NCI-H2107 treated with DMSO at 0.1 percent for 48 hours (cell line): ENCODE data around the gene CD209.
"Not testable (repeated sequence)": the region's sequence is repeated elsewhere in the genome, so short reads cannot be mapped to it uniquely, and the experiment has no call there.

Experiments used
- DNase-seq: peaks from one replicate; lab custom pipeline; 2025; ENCODE audit not compliant: unreplicated experiment; lab: John Stamatoyannopoulos, UW

The CD209 gene

GRCh38 chr19:7769171-7769570 lies 21.8 kb upstream of the CD209 start:
- DNase-seq: no peak

DNA sequence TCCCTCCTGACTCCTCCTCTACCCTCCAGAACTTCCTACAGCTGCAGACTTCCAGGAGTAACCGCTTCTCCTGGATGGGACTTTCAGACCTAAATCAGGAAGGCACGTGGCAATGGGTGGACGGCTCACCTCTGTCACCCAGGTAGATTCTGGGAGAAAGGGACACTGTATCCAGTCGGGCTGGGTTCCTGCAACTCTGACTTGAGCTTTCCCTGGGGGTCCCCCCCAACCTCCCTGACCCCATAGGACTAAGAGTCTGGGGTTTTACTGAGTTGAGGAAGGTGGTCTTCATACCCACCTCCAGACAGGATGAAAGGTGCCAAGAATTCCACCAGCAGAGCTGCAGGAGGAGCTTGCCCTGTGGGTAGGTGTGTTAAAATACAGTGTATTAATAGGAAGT lies 20.2 kb upstream of the CD209 start:
- DNase-seq: no peak

DNA sequence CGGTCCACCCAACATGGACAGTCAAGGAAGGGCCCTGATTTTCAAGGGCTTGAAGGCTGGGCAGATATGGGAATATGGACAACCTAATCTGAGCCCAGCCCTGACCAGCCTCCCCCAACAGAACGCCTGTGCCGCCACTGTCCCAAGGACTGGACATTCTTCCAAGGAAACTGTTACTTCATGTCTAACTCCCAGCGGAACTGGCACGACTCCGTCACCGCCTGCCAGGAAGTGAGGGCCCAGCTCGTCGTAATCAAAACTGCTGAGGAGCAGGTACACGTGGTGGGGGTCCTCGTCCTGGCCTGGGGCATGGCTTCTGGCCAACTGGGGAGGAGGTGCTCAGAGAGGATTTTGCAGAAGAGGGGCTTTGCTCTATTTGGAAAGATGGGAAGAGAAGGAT lies 19.2 kb upstream of the CD209 start:
- no peak for DNase-seq

- DNase-seq: not testable (repeated sequence)
Observed at GRCh38 chr19:7765043-7765442, 17.7 kb upstream of the CD209 start.

DNA sequence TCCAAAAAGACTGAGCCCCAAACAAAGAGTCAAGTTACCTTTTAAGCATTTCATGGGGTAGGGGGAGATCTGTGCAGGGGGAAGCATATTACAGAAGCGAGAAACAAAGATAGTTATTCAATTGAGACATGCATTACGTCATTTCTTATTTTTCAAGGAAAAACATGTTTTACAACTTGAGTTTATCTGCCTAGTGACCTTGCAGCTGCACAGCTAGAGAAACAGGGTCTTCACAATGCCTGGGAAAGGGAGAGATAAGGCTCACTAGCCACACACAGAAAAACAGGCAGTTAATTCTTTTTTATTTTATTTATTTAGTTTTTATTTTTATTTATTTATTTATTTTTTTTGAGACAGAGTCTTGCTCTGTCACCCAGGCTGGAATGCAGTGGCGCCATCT lies 16.8 kb upstream of the CD209 start:
- DNase-seq: not testable (repeated sequence)

DNA sequence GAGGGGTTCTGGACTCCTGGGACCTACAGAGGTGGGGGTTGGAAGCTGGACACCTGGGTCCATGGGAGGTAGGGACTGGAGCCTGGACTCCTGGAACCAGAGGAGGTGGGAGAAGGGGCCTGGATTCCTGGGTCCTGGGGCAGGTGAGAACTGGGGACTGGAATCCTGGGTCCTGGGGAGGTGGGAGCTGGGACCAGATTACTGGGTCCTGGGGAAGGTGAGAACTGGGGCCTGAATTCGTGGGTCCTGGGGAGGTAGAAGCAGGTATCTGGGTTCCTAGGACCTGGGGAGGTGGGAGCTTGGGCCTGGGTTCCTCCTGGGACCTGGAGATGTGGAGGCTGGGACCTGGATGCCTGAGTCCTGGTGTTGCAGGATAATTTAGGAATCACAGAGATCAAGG lies 16.4 kb upstream of the CD209 start:
- no peak for DNase-seq

DNA sequence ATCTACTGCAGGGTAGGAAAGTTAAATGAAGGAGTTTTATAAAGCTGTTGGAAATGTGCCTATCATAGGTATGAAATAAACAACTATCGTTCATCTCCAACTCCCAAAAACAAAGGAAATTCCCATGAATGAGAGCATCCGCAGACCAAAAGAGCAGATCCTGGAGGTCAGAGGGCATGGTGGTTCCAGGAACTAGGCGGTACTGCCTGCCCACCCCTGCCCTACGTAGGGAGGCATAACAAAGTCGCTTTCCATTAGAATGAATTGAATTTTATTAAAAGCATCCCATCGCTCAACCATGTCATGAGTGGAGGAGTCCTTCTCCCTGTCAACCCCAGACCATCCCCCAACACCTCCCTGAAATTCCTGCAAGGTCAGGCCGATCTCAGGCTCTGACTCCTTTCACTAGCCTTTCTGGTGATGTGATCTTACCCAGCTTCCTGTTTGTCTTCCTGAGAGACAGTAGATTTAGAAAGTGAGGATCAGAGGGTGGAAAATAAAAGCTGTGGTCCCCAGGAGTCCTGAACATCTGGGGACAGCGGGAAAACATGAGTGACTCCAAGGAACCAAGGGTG lies 15.5 kb upstream of the CD209 start, which contains the start of gene CLEC4M:
CLEC4M (plus strand) TSS at position 525 of the 575 bp plus-strand sequence; CDS start at position 549, 24 bp downstream.
- DNase-seq: no peak

DNA sequence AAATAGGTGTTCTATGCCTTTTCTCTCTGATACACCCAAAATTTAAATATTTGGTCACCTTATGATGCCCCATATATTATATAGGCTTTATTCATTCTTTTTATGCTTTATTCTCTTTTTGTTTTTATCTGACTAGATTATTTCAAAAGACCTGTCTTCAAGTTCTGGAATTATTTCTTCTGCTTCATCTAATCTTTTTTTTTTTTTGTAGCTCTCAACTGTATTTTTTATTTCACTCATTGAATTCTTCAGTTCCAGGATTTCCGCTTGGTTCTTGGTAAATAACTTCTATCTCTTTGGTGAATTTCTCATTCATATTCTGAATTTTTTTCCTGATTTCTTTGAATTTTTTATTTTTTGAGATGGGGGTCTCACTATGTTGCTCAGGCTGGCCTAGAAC lies 11.8 kb upstream of the CD209 start:
- no peak for DNase-seq

DNA sequence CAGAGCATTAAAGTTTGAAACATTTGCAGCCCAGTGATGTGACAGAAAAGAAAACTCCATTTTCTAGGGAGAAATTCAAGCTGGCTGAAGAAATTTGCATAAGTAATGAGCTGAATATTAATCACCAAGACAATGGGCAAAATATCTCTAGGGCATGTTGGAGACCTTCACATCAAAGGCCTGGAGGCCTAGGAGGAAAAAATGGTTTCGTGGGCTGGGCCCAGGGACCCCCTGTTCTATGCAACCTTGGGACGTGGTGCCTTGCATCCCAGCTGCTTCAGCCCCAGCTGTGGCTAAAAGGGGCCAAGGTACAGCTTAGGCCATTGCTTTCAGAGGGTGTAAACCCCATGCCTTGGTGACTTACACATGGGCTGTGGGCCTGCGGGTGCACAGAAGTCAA lies 10.0 kb upstream of the CD209 start:
- DNase-seq: no peak

- no peak for DNase-seq
Observed at GRCh38 chr19:7756258-7756657, 8.9 kb upstream of the CD209 start.

GRCh38 chr19:7751157-7751783 lies 3.9 kb upstream of the CD209 start:
- DNase-seq: no peak

DNA sequence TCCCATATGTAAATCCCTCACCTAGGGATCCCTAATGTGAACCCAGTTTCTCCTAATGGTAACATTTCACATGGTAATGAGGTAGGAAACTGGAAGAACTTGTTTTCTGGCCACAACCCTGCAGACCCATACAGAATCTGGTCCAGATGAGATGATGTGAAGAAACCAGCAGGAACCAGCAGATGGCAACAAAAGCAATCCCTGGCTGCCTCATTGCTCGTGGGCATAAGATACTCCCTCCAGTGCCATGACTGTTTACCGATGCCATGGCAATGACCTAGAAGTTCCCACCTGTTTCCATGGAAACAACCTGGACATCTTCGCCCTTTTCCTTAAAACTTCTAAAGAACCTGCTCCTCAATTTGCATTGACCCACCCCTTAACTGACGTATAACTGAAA lies 1.4 kb upstream of the CD209 start:
- DNase-seq: no peak

DNA sequence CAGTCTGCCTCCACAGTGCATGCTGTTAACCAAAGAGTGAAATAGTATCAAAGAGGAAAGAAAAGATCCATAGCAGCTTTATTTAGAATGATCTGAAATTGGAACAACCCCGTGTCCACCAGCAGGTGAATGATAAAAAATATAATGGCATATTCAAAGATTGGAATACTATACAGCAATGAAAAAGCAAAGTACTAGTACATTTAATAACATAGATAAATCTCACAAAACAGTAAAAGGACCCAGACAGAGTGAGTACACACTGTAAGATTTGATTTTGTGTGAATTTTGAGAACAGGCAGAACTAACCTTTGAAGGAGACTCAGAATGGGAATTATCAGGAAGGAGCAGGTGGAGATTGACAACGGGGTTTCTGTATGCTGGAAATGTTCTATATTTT lies 837 bp upstream of the CD209 start:
- DNase-seq: no peak

DNA sequence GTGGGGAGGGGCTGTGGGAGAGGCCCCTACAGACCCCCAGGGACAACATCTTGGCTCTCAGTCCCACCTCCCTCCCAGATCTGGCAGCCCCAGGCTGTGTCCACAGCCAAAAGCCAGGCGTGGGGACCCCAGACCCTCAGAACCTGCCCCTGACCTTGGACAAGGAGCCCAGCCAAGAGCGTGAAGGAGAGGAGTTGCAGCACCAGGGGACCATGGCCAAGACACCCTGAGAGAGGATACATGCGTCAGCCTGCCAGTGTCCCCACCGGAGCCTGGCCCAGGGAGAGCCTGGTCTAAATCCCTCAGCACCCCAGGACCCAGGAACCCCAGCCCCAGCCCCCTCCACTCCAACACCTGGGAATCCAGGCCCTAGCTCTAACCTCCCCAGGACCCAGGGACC lies 1.0 kb downstream of the CD209 start:
- not testable (repeated sequence) for DNase-seq

DNA sequence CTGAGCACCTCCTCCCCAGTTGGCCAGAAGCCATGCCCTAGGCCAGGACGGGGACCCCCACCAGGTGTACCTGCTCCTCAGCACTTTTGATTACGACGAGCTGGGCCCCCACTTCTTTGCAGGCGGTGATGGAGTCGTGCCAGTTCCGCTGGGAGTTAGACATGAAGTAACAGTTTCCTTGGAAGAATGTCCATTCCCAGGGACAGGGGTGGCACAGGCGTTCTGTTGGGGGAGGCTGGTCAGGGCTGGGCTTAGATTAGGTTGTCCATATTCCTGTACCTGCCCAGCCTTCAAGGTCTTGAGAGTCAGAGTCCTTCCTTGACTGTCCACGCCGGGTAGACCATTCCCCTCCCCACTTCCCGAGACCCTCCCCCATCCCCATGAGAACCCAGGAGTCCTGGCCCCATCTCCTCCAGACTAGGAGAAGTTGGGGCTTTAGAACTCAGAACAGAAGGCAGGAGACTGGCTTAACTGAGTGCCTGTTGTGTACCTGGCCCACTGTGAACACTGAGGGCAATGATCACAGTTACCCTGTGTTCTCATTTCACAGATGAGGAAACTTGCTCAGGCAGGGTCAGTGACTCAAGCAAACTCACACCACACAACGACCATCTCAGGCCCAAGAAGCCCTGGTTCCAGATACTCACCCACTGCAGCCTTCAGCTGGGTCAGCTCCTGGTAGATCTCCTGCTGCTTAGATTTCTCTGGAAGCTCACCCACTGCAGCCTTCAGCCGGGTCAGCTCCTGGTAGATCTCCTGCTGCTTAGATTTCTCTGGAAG lies 2.3 kb downstream of the CD209 start:
- no peak for DNase-seq

GRCh38 chr19:7744199-7744786 lies 3.0 kb downstream of the CD209 start:
- DNase-seq: no peak

DNA sequence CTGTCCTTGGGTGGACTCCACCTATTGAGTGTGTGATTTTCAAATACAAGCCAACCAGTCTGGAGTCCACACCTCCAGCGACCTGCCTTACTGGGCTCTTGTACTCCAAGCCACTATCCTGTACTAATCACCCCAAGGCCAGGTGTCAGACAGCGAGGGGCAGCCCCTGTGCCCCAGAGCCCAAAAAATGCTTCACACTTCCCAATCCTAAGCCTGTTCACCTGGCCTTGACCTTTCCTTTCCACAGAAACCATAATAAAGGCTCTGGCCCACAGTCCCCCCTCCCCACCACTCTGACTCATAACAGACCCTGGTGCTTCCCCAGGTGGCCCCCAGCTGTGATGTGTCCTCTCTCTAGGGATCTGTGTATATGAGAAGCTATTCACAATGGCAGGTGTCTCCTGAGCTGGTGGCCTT lies 3.9 kb downstream of the CD209 start:
- no peak for DNase-seq

DNA sequence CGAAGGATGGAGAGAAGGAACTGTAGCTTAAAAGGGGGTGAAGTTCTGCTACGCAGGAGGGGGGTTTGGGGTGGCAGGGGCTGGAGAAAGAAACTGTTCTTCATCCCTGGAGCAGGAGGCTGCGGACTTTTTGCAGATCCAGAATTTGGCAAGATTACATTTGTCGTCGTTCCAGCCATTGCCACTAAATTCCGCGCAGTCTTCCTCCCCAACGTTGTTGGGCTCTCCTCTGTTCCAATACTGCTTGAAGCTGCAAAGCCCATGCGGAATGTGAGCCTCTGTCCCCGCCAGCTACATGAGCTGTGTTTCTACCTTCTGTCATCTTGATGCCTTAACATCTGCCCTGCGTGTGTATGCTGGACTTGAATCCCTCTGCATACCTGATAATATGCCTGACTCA lies 4.3 kb downstream of the CD209 start:
- no peak for DNase-seq

DNA sequence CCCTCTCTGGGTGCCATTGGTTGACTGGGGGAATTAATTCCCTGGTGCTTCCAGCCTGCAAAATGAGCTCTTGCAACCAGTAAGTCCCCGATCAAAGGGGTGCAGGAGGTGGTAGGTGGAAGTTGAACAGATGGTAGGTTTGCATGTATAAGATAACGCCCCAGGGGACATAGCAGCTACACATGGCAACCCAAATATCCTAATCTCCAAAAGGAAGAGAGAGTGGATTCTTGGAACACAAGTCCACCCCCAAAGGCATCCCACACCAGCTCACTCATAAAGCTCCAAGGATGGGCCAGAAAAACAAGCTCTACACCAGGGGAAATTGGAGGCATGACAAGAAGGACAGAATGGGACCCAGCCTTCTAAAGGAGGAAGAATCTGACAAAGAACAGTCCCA lies 4.8 kb downstream of the CD209 start:
- no peak for DNase-seq

GRCh38 chr19:7740682-7741054 lies 6.7 kb downstream of the CD209 start:
- no peak for DNase-seq

DNA sequence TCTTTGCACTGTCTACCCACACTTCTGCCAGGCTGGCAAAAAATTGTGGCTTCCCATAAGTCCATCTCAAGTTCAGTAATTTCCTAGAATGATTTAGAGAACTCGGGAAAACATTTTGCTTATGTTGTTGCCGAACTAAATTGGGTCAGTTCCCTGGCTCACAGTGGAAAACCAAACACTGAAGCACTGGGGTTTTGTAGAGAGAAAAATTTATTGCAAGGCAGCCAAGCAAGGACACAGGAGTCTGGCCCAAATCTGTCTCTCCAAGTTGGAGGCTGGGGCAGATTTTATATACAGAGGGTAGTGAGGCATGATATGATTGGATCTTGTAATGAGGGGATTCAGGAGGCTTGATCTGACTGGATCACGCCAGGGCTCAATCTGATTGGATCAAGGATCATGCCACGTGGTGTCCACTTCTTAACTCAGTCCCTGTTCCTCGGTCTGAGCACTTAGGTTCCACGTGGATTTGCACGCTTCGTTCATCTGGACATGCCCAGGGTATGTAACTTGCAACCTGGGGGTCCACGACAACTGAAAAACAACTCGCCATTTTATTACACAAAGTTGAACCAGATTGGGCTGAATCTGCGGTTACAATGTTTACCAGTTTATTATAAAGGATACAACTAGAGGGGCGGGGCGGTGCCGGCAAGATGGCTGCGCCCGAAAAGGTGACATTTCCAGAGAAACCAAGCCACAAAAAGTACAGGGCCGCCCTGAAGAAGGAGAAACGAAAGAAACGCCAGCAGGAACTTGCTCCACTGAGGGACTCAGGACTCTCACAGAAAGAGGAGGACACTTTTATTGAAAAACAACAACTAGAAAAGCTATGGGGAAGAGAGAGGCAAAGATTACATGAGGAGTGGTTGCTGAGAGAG lies 7.3 kb downstream of the CD209 start:
- DNase-seq: no peak
